GM18951 (cell line): Measurements from ENCODE around the gene IRX4.

Experiments used
- POLR2A ChIP-seq: IDR thresholded peaks from 4 replicates; pipeline ENCODE4 v1.6.1; 2011; ENCODE audit warnings: mild to moderate bottlenecking; ENCODE audit not compliant: insufficient read length, insufficient read depth; ENCODE audit errors: extremely low read depth
- in situ Hi-C: fragments of 300-500 bp; cut with MboI; formaldehyde crosslinking; loops from one replicate; pipeline ENCODE4 v1.12.0; 2022; ENCODE audit warnings: low sequenced_read_pairs, mixed read lengths, inconsistent platforms; ENCODE audit not compliant: unreplicated experiment

The IRX4 gene

DNA sequence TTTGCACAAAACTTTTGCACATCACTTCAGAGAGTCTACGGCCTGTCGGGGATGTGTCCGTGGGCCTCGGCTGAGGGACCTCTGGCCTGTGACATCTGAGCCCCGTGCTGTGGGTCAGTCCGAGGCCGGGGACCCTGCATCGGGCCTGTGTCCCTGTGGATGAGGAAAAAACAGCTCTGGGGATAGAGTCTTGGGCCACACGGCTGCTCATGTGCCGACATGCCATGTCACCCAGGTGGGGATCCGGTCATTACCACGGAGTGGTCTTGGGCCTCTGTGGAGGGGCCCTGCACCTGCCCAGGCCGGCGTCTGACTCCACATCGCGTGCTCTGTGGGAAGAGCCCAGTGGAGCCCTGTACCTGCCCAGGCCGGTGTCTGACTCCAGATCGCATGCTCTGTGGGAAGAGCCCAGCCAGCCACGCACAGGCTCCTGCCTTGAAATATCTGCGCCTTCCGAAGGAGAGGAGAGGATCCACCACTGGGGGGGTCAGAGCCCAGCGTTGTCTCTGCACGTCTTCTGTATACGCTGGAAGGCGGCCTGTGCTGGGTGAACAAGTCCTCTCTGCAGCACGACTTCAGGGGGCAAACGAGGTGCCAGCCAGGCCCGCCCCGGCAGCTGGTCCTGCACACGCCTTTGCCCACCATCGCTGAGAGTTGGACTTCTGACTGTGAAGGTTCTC, 27.5 kb upstream of the IRX4 start:
- in situ Hi-C loops, result no loop called here
- no peak for TF ChIP-seq POLR2A

DNA sequence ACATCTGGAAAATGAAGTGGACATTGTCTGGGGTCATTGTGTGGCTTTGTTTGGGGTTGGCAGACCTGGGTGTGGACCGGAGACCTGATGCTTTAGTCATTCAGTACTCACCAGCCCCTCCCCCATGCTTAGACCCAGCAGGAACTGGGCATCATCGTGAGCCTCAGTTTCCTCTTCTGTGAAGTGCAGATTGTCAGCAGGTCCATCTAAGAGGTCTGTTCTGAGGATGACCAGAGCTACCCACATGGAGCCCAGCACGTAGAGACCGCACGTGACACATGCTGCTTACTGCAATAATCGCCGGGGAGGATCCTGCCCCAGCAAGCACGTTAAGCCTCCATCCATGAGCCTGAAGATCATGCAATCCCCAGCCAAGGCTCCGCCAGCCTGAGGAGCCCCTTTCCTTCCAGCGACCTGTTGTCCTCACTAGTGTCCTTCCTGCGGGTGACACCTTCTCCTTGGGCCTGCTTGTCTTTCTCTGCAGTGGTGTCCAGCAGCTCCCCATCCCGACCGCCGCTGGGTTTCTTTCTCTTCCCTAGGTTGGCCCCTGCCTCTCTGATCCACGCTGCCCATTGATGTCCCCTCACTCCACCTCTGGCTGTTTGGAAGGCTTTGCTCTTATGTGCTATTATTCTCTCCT, 26.7 kb upstream of the IRX4 start:
- TF ChIP-seq POLR2A, result no peak
- in situ Hi-C loops, result no loop called here

DNA sequence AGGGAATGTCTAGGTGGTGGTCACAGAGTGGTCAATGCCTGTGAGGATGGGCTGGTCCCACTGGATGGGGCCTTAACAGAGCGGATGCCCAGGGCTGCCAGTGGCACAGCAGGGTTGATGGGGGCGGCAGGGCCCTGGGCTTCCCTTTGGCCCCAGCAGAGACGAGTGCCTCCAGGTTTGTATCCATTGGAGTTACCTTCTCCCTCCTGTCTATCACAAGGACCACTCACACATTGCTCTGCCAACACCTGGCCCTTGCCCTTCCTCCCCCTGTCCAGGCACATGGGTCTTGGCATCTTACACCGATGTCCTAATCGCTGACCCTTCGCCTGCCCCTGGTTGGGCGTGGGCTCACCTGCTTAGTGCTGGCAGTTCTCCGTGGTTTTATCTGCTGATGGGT, 26.2 kb upstream of the IRX4 start:
- in situ Hi-C loops, result no loop called here
- TF ChIP-seq POLR2A, result no peak

DNA sequence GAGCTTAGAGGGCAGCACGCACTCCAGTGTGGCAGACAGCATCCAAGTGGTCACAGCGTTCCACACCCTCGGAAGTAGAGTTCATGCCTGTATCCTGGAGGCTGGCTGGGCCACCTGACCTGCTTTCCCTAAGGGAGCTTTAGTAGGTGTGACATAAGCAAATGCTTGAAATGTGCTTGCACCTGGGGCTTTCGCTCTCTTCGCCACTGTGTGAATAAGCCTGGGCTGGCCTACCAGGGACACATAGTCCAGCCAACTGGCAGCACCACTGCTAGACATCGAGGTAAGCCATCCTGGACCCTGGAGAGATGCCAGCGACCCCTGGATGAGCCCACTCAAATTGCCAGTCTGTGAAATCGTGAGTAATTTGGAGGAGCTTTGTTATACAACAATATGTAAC, 24.9 kb upstream of the IRX4 start:
- no peak for TF ChIP-seq POLR2A
- in situ Hi-C loops, result no loop called here

DNA sequence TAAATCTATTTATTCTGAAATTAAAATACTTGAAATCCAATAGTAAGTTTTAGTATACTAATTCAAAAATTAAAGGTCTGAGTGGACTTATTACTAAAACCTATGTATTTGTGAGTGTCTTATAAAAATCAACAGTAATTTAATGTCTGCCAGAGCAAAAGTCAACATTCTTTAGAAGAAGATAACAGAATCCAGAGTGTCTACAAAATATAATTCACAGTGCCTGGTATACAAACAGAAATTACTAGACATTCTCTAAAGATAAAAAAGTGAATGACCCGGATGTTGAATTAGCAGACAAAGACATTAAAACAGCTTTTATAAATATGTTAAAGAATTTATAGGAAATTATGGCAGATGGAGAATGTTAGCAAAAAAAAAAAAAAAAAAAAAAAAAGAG, 22.4 kb upstream of the IRX4 start:
- no peak for TF ChIP-seq POLR2A
- in situ Hi-C loops, result no loop called here

DNA sequence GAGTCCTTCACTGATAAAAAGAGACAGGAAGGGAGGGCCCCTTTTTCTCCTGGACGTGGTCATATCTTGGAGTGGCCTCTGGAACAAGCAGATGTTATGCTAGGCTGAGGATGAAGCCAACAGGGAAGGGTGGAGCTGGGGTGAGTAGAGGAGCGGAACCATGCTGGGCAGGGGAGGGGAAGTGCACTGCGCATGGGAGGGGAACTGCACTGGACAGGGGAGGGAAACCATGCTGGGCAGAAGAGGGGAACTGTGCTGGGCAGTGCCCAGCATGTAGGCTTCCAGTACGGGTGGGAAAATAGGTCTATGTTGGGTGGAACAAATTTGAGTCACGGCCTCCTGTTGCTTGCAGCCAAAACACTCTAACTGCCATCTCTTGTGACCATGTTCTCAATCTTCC, 19.3 kb upstream of the IRX4 start:
- in situ Hi-C loops, result no loop called here
- TF ChIP-seq POLR2A, result no peak

DNA sequence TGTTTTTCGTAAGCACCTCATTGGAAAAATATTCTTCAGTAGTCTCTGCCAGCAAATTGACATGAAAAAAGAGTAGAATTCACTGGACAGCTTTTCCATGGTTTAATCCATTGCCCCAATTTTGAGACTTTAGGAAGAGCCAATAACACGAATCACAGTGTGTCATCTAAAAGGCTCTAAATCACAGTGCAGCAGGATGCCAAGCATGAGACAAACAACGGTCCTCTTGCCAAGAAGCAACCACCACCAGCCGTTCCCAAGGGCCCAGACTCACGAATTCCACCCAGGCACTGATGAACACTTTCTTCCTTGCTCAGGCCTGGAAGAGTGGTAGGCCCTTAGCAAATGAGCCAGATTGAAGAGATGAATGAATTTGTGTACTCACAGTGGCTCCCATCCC, 18.3 kb upstream of the IRX4 start:
- in situ Hi-C loops, result no loop called here
- TF ChIP-seq POLR2A, result no peak

DNA sequence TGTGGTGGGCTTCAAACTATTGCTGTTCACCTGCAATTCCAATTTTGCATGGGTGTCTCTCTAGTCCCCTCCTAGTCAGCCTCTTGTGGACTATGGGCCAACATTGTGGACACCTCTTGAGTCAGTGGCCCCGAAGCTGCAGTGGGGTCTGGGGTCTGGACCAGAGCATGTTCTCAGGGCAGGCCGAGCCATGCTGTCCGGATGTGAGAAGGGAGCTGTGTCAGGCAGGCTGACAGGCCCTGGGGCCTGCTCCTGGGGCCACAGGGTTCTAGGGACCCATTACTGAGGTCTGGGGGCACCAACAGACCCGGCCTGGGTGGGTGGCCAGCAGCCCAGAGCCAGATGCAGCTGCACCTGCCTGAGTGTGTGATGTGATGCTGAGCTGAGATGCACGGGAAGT, 16.5 kb upstream of the IRX4 start:
- TF ChIP-seq POLR2A, result no peak
- in situ Hi-C loops, result no loop called here

DNA sequence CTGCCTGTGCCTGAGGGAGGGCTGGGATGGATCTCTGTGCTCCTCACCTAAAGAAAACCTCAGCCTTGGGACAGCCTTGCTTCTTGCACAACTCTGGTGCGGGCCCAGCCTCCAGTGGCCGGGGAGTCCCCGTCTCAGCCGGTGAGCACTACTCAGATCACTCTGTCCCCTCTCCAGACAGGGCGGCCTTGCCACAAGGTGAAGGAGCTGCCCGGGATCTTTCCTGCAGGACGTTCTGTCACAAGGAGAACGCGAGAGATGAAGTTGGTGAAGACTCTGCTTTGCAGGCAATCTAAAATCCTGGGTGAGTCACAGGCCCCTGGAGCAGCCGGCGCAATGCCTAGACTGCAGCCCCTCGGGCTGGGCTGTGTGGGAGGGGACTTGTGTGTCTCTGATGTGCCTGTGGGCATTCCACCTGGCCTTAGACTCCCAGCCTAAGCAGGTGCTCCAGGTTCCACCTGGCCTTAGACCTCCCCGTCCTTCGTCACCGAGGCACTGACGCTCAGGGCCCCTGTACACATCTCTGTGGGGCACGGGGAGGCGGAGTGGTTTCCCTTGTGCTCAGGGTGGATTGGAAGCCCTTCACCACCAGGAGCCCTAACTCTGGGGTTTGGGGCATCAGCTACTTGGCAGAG, 15.2 kb upstream of the IRX4 start:
- no peak for TF ChIP-seq POLR2A
- in situ Hi-C loops, result no loop called here

DNA sequence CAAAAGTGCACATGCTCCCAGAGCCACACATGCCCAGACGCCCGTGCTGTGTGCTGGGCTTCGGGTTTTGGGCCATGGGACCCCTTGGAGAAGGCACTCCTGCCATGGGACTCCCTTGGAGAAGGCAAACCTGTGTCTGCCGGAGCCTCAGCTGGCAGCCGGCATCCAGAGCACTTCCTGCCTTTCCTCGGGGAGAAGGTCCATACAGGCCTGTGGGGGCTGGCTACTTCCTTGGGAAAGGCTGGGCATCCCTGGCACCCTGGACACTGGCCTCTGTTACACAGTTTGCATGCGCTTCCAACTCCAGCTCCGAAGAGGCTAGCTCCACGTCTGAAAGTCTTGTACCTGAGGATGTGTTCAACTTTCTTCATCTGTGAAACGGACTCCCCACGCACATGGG, 14.7 kb upstream of the IRX4 start:
- in situ Hi-C loops, result no loop called here
- no peak for TF ChIP-seq POLR2A

DNA sequence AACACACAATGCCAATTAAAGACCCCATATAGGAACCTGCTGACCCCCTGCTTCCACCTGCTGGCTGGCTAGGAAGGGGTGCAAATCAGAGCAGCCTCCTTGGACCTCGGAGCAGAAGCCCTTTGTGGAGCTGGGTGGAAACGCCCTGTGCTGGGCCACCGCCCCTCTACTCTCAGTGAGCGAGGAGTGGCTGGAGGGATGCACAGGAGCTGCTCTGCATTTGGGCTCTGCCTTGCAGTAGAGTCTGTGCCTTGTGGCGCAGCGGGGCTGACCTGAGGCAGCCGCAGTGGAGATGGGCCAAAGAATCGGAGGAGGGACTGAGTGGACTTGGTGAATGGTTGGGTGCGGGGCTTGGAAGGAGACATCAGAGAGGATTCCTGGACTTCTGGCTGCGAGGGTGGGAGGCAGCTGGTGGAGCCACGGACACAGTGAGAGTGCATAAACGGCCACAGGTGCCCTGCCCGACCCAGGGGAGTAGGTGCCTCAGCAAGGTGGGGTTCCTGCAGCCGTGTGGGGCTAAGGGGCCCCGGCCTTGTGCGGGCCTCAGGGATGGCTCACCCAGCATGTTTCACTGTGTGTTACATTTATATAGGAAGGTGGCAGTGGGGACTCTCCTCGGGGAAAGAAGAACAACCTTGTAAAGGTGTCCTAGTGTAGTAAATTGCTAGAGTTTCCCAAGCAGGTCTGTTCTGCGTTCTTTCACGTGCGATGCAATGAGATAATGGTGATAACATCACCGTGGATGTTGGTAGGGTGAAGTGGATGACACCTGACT, 14.1 kb upstream of the IRX4 start:
- no peak for TF ChIP-seq POLR2A
- in situ Hi-C loops, result no loop called here

DNA sequence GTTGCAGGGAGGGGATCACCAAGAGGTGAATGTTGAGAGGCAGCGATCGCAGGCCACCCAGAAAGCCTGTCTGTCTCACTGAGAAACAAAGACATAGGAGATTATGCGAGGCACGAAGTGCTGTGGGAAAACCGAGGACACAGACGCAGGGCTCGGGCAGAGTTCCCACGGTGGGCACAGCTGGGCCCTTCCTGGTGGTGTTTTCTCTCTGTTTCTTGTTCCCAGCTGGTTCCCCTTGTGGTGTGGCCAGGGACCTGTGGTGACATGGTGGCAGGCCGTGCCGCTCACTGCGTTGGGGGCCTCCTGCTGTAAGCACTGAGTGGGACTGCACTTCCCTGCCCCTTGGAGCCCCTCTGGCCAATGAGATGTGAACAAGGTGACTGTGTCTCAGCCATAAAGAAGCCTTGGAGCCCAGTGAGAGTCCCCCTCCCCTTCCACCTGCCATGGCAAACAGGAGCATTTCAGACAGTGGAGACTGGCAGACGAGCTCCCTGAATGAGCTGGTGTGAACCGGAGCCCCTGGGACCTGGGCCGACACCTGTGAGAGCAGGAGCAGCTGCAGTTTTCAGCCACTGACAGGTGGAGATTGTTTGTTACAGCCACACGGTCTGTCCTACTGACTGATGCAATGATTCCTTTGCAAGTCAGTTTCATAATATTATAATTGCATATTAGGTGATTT, 13.2 kb upstream of the IRX4 start:
- TF ChIP-seq POLR2A, result no peak
- in situ Hi-C loops, result no loop called here

DNA sequence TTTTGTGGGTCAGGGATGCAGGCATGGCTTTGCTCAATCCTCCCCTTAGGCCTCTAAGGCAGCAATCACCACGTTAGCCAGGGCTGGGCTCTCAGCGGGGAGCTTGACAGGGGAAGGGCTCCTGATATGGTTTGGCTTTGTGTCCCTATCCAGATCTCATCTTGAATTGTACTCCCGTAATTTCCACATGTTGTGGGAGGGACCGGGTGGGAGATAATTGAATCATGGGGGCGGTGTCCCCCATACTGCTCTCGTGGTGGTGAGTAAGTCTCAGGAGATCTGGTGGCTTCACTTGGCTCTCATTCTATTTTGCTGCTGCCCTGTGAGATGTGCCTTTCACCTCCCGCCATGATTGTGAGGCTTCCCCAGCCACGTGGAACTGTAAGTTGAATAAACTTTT, 11.5 kb upstream of the IRX4 start:
- TF ChIP-seq POLR2A, result no peak
- in situ Hi-C loops, result no loop called here

DNA sequence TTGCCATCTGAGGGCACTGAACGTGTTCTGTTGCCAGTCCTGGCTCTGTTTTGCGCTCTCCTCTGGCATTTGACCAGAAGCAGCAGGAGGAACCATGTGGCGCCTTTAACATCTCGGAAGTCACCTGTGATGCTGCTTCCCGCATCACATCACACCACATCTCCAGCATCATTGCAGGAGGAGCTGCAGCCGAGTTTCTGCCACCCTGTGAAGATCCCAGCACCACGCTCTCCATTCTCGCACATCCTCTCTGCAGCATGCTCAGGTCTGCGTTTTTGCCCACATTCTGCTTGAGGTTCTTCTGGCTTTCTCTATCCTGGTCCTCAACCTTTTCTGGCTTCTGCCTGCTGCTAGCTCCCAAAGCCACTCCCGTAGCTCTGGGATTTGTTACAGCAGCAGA, 11.0 kb upstream of the IRX4 start:
- no peak for TF ChIP-seq POLR2A
- in situ Hi-C loops, result no loop called here
